HG02884 (cell line): ENCODE data around the gene PRRT1.
"Not testable (repeated sequence)": the region's sequence is repeated elsewhere in the genome, so short reads cannot be mapped to it uniquely, and the experiment has no call there.

ENCODE experiments used
- ATAC-seq: cut with Tn5 transposase; IDR thresholded peaks from one replicate; pipeline ENCODE4 v1.9.1; 2021; ENCODE audit warnings: mild to moderate bottlenecking, moderate library complexity; ENCODE audit not compliant: unreplicated experiment

Gene PRRT1

DNA sequence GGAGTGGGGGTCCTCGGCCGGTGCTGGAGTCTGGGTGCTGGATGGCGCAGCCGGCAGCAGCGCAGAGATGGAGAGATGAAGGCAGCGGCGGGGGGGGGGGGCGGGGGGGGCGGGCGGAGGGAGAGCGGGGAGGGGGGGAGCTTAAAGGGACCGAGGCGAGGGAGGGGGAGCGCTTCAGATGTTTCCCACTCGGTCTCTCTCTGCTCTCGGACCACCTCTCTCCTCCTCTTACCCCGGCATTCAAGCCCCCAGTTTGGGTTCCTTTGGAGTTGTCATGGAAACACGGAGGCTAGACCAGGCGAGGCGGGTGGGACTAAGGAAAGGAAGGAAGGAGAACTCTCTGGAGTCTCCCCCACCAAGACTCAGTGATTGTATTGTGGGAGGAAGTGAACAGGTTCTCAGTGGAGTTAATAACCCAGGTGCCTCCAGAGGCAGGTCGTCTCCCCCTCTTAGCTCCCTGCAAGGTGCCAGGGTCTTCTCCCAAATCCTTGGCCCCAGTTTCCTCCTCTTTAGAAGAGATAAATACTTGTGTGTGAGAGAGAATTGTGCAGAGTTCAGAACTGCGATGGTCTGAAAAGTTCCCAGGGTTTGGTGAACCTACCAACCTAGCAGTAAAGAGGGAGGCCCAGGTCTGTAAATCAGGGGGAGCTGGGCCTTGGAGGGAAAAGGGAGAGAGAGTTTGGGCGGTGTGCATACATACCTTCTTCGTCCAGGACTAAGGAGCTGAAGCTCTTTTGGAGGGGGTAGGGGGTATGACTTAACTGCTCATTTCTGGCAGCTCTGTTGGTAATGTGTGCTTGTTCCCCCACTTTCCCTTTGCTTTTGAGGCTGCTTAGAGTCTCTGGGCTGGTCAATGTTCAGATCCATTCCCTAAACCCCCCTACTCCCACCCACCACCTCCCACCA is at the start of gene PRRT1:
PRRT1 (minus strand) TSS at position 77 of the 906 bp plus-strand sequence. CDS start 112 bp downstream, outside the sequence.
- ATAC-seq, result no peak

DNA sequence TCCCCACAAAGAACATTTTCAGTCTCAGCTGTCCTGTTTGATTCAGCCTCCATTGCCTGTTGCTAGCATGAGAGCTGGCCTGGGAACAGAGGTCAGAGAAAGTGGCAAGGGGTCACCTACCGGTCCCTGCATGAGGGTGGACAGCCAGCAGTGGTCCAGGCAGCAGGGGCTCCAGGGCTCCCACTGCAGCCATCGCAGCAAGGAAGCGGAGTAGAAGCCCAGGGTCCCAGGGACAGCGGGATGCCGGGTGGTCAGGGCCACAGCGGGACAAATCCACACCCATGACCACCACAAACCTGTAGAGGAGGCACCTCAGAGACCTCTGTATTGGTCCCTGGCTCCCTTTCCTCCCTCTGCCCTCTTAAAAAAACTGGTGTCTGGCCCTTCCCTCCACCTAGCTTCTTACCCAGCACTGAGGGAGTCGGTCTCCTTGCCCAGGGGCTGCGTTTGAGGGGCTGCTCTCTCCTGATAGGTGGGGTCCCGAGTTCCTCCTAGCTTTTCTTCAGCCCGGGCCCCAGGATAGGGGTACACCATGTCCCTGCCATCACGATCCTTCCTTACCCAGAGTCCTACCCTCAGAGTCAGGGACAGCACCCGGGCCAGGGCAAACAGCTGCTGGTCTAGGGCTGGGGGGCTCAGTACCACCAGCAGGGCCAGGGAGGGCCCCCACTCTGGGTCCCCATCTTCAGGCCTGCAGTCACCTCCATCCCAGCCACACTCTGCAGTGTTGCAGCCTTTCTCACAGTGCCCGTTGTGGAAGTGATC is 49.2 kb upstream of the PRRT1 start:
- no peak for ATAC-seq

DNA sequence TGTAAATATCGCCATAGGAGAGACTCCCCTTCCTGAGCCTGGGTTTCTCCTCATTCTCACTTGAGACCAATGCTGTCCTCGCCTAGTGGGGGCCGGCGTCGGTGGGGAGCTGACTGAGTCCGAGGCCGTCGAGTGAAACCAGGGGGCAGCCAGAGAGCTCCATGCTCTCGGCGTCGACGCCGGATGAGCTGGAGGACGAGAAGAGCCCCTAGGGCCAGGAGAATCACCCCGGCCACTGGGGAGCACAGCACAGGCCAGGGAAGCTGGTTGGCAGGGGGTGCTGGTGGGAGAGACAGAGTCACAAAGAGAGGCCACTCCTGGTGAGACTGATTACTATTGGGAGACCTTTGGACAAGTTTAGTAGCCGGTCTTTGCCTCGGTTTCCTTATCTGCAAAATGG is 47.1 kb upstream of the PRRT1 start:
- ATAC-seq, result no peak

DNA sequence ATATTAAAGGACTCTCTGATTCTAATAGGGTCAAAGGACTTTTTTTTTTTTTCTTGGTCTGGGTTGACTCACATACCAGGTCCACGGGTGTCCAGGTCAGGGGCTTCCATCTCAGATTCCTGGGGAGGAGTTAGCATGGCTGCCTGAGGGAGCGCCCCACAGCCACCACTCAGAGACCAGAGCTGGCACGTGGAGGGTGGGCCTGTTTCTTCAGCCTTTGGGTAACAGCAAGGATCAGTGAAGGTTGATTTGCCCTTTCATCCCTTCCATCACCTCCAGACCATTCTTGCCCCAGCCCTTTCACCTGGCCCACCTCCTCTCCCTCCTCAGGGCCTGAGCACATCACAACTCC is 46.6 kb upstream of the PRRT1 start:
- ATAC-seq, result no peak

DNA sequence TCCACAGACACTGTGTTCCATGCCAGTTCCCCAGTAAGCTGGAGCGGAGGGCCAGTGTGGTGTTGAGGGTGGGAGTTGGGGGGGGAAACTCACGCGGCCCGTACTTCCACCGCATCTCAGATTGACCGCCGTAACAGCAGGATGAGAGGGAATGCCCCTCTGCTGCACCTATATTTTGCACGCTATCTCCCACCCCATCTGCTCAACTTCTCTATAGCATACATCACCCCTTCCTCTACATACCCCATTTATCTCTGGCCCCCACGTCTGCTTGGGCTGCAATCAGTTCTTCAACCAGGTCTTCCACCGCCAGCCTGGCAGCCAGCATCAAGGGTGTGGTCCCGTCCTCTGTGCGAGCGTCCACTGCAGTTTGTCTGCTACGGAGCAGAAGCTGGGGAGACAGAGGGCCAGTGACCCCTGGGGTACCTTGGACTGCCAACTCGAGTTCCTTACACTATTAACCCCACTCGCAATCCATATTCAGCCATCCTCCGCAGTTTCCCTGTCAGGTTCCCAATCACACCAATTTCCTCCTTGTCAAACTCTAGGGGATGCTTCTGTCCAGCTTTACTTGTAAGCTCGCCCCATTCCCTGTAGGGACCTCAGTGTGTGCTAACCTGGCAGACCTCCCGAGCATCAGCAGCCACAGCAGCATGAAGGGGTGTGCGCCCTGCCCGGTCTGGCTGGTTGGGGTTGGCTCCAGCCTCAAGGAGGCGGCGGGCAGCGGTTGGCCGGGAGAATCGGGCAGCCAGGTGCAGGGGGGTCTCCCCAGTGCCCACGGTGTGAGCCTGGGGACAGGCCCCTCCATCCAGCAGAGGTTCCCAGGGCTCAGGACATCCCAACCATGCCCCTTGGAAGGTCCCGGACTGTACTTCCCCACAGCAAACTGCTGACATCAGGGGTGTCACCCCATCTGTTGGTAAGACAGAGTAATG is 45.2 kb upstream of the PRRT1 start:
- no peak for ATAC-seq

DNA sequence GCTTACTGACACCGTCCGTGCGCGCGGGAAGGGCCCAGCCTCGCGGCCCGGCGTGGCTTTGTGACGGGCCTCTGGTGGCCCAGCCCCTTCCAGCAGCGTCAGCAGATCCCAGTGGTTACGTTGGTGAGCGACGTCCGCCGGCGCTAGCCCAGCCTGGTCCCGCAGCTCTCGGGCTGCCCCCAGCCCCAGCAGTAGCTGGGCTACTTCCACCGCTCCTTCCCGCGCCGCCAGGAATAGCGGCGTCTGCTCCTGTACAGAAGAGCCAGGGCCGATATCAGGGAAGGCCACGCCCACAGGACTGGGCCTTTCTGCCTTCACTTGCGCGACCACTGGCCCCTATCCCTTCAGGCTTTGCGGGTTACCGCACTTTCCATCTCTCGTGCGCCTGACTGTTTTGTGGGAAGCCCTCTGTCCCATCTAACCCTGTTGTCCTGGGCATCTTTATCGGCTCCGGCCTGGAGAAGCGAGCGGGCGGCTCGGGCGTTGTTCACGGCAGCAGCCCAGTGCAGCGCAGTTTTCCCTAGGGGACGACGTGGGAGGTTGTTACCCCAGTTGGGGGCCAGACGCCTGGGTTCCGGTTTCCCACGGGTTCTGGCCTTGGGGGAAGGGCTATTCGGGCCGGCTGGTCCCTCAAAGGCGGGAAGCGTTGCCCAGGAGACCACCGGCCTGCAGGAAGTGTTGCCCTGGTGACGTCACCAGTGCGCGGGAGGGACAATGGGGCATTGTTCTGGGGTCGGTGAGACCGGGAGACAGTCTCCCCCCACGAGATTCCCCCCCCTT is 44.4 kb upstream of the PRRT1 start:
- peak; percentile 77 for ATAC-seq

DNA sequence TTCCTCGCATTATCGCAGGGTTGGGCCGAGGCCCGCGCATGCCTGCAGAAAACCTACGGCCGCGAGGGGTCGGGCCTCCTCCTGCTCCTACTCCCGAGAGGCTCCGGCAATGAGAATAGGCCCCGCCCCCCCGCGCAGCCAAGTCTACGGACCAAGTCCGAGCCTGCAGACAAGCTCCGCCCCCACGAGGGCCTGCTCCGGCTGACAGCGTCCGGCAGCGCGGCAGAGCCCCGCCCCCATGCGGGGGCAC is 43.8 kb upstream of the PRRT1 start:
- ATAC-seq, result peak; percentile 69

DNA sequence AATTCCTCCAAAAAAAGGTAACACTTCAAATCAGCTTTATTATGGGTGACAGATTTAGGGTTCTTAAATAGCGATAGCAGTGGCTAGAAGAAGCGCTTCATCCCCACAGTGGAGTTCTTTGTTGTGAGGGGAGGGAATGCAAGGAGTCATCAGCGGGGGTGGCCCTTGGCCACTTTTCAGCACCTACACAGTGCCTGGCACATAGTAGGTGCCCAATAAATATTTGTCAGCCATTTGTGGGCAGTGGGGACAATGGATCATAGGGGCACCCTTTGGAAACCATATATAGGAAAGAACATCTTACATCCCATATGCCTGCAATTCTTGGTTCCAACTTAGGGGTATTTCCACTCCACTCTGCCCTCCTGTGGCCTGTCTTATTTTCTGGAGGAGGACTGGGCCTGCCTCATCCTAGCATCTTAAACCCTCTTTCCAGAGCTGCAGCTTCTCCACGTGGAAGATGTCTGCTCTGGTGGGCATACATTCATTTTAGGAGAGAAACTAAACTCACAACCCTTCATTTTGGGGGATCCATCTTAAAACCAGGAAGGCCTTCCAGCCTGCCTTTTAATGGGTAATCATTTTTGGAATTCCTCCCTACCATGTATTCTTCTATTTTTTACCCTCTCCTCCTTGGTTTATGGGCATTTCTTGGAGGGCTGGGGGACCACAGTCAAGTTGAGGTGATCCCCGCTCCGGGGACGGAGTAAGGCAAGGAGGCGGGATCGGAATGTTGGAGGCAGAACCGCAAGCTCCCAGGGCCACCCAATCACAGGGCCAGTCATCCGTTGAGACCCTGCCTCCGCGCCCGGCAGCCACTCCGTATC is 43.3 kb upstream of the PRRT1 start:
- no peak for ATAC-seq

DNA sequence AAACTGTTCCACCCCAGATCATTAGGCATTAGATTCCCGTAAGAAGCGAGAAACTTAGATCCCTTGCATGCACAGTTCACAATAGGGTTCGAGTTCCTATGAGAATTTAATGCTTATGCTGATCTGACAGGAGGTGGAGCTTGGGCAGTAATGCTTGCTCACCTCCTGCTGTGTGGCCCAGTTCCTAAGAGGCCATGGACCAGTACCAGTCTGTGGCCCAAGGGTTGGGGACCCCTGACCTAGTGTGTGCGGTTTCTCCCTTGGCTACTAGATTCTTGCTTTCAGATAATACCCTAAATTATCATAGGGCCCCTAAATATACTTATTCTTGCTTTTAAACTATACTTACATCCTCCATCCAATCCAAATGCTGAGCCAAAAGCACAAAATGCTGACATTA is 42.6 kb upstream of the PRRT1 start:
- no peak for ATAC-seq

DNA sequence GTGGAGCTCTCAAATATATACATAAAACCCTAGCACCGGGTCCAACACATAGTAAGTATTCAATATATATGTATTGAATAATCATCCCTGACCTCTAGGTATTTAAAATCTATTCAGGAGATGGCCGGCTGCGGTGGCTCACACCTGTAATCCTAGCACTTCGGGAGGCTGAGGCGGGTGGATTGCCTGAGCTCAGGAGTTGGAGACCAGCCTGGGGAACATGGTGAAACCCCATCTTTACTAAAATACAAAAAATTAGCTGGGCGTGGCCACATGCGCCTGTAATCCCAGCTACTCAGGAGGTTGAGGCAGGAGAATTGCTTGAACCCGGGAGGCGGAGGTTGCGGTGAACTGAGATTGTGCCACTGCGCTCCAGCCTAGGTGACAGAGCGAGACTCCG is 41.4 kb upstream of the PRRT1 start:
- not testable (repeated sequence) for ATAC-seq

DNA sequence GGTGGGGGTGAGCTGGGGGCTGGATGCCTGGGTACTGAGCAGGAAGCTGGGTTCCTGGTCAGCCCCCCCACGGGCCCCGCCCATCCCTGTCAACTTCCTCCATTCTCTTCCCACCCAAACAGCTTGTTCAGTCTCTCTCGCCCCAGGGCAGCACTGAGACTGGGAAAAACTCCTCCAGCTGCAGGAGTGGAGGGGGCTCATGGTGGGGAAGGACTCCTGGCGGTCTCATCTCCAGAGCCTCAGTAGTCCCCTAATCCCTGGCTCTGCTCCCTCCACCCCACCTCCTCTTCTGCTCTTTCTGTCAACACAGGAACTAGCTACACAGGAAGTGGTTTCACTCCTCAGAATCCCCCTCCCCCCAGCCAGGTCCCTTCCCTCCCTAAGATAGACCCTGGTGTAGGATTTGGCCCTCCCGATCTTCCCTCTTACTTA is 40.9 kb upstream of the PRRT1 start, which contains the start of gene GPSM3:
GPSM3 (minus strand) TSS at position 36 of the 432 bp plus-strand sequence. CDS start 130 bp downstream, outside the sequence.
- no peak for ATAC-seq

DNA sequence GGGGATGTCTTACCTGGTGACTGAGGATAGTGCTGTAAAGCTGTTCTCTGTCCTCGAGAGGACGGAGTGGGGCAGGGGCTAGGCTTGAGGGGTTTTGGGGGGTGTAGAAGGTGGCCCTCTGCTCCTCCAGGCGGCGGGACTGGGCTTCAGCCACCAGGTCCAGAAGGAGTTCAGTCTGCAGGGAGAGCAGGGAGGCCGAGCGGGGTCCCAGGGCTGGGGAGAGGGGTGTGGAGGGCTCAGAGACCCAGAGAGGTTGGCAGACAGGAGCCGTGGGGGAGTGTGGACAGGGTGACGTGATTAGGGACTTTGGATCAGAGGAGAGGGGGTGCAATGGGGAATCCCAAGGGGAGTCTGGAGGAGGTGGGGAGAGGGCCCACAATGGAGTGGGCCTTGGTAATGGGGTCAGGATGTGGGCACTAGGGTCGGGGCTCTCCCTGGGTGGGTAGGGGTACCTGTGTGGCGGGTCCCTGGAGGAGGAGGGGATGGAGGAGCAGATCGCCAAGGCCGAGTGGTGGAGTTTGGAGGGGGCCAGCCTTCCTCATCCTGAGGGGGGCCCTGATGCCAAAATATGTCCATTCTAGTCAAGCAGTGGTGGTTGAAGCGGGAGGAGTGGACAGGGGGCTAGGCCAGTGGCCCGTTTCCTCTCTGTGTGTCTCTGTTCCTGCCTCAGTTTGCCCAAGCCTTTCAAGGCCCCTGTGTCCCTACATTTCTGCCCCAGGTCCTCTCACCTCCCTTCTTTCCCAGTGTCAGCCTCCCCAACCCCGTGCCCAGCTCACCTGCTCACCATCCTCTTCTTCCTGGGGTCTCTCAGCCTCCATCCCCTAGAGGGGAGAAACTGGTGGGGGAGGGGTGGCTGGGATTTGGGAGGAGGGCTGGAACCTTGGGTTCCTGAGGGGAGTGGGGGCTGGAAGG is 40.2 kb upstream of the PRRT1 start:
- no peak for ATAC-seq

DNA sequence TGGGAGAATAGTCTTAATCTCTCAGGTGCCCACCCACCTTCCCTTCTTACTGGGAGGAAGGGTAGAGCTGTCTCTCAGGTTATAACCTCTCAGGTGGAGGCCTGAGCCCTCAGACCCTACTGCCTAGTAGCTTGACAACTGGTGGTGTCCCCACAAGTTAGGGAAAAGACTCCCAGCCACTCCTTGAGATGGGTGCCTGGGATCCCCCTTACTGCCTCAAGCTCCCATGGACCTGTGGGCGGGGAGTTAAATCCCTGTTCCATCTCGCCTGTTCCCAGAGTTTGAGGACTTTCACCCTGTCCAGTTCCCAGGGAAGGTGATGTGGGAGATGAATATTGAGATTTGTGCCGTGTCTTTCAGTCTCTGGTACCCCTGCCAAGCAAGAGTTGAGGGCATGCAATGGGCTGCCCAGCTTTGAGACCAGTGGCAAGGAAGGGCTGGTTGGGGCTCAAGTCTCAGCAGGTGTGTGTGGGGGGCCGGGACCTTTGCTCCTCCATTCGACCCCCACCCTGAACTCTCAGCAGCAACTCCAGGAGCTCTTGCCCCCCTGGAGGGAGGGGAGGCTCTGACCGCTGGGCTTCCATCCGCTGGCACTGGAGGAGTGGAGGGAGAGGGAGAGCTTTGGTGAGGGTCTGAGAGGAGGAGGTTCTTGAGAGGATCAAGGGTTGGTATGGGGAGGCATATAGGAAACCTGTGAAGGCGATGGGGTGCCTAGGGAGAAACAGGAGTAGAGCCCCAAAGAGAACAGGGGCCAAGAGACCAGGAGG is 39.4 kb upstream of the PRRT1 start:
- ATAC-seq, result no peak

DNA sequence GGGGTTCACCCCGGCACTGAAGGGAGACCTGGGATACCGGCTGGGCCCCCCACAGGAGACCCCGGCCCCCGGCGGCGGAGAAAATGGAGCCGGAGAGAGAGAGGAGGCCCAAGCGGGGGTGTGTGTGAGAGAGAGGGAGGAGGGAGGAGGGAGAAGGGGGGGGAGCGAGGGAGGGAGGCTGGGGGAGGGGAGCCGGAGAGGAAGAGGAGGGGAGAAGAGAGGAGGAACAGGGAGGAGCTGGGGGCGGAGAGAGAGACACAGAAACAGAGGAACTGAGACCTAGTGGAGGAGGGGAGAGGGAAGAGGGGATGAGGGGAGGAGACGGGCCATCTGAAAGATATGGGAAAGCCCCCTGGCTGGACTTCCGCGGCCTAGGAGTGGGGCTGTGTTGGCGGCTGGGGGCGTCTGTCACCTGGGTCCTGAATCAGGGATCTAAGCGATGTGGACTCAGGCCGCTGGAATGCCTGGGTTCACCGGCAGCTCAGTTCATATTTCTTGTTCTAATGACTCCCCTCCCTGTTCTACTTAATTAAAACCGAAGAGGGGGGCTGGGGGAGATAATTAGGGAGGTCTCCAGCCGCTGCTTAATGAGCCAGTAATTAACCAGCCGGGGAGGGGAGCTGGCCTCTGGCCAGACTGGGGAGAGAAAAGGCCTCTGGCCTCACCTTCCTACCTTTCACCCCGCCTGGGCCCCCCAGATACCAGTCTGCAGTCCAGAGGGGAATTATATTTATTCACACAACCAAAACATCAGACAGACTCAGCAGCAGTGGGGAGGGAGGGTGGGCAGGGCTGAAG is 38.5 kb upstream of the PRRT1 start, which contains the start of gene PBX2:
PBX2 (minus strand) TSS at position 149 of the 798 bp plus-strand sequence. CDS start 287 bp downstream, outside the sequence.
- ATAC-seq, result peak; percentile 45

DNA sequence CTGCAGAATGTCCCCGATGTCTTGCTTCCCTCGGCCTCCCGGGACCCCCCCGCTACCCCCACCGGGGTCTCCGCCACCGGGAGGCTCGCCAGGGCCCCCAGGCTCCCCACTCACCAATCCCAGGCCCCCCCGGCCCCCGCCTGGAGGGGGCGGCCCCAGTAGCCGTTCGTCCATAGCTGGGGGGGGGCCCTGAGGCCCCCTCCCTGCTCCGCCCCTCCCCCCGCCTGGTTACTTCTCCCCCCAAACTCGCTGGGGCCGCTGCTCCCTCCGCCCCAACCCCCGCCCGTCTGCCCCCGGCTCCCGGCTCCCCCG is 38.0 kb upstream of the PRRT1 start:
- no peak for ATAC-seq

DNA sequence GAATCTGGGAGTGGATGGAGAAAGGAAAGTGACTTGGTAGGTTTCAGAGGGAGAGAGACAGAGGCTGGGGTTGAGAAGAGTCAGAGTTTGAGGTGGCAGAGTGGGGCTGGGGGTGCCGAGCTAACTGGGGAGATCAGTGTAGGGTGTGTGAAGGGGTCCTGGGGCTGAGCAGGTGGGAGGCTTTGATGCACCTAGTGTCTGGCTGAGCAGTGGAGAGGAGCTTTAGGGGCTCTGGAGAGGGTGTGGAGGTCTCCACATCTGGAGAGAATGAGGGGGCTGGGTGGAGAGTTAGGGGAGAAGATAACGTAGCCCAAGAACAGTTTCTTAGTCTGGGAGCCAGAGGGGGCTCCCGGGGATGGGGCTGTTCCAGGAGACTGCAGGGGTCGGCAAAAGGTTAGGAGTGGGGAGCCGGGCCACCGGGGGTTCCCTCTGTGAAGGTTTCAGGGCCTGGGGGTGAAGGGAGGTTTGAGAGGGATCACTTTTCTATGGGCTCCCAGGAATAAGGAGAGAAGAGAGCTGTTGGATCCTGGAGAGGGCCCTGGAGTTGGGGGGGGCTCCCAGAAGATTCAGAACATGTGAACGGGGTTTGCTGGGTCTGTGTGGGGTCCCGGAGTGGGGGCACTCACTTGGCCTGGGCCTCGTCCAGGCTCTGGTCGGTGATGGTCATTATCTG is 37.5 kb upstream of the PRRT1 start:
- no peak for ATAC-seq
